HG03103 (cell line): ENCODE results near the gene TAS1R3.

Experiments used
- ATAC-seq: cut with Tn5 transposase; IDR thresholded peaks from one replicate; pipeline ENCODE4 v1.9.1; 2021; ENCODE audit warnings: low read depth; ENCODE audit not compliant: unreplicated experiment

The TAS1R3 gene

DNA sequence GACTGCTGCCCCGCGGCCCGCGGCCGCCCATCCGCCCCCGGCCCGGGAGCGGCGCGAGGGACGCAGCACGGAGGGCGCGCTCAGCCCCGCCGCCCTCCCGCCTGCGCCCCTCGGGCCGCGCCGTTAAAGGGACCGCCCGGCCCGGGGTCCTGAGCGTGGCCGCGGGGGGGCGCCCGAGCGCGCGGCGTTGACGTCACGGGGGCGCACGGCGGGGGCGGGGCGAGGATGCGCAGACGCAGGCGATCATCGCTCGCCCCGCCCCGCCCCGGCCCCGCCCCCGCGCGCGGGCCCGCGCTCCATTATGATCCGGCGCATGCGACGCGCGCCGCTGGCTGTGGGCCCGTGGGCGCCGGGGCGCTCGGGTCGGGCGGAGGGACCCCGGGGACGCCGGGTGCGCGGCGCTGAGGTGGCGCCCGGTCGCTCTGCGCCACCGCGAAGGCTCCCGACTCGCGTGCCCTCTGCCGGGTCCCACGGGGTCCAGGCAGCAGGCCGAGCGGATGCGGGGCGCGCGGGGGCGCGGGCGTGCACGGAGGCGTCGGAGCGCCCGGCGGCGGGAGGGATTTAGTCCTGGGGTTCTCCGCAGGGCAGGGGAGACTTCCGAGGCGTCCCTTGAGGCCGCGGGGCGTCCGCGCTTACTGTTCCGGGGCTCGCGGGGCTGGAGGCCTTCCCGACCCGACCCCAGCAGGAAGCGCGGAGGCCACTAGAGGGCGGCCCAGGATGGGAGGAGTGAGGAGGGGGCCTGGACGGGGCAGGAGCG lies 18.4 kb downstream of the TAS1R3 start, which contains the start of gene DVL1:
Gene DVL1 (minus strand): TSS at position 163 of the 757 bp plus-strand sequence. CDS start 353 bp downstream, outside the sequence.
- ATAC-seq, result peak; percentile 47

DNA sequence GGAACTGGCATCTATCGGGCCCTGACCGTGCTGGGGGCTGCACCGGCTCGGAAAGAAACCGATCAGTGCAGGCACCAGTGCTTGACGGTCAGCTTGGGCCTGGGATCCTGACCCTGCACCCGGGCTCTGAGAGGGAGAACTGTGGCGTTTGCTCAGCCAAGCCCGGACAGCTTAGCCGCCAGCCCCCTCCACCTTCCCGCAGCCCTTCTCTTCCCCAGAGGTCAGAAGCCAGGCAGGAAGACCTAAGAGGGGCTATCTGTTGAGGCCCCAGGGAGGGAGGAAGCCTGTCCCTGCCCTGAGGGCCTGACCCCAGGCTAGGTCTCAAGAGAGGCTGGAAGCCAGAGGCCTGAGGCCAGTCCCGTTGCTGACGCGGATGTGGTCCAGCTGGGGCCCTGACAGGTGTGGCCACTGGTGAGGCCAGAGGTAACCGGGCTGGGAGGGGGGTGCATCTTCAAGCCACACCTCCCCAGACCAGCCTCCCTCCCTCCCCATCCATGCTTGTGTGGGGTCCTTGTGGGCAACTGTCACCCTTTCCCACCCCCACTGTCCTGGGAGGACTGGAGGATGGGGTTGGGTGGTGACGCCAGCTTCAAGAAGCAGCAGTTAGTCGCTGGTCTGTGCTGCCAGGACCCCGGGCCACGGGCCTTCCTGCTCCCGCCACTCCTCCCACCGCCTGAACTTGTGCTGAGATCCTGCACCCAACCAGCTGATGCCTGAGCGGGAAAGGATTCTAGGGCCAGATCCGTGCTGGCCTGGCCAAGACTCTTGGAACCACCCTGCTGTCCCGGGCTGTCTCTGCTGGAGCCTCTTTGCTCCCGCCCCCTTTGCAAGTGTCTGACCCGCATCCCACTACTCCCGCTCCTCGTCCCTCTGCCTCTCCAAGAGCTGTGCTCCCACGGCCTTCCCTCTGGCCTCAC lies 20.7 kb downstream of the TAS1R3 start:
- no peak for ATAC-seq

DNA sequence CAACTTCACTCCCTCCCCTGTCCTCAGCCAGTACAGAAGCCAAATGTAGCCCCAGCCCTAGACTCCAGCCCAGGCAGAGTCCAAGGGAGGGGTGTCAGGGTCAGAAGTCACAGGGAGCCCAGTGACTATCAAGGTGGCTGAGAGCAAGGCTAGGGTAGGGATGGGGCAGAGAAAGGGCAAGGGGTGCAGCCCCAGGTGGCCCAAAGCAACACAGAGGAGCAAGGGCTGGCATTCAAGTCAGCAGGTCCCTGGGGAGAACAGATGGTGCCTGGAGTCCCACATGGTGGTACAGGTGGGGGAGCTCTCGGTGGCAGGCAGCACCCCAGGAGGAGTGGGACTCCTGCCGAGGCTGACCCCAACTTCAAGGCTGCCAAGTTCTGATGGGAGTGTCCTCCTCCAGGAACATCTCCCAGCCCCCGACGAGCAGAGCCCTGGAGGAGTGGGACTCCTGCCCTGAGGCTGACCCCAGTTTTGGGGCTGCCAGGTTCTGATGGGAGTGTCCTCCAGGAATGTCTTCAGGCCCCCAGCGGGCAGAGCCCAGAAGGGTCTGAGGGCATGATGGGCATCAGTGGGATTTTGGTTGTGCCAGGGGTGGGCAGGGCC lies 21.8 kb downstream of the TAS1R3 start:
- no peak for ATAC-seq

DNA sequence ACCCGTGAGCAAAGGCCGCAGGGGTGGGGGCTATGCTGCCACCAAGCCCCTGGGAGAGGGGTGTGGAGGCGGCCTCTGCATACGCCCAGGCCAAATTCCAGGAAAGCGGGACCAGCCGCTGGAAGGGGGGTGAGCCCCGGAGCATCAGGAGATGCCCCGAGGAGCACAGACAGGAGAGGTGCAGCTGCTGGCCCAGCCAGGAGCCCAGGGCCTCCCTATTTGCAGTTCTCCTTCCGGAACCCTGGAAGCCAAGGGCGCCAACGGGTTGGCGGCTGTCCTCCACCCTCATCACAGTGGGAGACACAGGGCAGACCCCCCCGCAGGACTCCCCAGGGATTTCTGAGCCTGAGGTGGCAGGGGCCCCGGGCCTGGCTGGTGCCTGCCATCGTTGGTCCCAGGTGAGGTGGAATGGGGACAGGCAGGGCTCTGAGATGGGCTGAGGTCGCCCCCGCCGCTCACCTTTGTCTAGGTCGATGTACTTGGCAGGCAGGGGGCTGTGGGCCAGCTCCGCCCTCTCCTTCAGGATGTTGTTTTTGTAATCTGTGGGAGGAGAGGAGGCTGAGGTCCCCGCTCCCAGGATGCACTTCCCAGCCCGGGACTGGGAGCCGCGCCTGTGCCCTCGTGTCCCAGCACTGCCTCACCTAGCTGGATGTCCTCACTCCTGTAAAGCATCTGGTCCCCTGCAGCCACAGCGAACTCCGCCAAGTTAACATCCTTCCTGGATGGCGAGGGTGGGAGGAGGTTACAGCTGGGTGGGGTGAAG lies 22.5 kb downstream of the TAS1R3 start:
- ATAC-seq, result no peak

DNA sequence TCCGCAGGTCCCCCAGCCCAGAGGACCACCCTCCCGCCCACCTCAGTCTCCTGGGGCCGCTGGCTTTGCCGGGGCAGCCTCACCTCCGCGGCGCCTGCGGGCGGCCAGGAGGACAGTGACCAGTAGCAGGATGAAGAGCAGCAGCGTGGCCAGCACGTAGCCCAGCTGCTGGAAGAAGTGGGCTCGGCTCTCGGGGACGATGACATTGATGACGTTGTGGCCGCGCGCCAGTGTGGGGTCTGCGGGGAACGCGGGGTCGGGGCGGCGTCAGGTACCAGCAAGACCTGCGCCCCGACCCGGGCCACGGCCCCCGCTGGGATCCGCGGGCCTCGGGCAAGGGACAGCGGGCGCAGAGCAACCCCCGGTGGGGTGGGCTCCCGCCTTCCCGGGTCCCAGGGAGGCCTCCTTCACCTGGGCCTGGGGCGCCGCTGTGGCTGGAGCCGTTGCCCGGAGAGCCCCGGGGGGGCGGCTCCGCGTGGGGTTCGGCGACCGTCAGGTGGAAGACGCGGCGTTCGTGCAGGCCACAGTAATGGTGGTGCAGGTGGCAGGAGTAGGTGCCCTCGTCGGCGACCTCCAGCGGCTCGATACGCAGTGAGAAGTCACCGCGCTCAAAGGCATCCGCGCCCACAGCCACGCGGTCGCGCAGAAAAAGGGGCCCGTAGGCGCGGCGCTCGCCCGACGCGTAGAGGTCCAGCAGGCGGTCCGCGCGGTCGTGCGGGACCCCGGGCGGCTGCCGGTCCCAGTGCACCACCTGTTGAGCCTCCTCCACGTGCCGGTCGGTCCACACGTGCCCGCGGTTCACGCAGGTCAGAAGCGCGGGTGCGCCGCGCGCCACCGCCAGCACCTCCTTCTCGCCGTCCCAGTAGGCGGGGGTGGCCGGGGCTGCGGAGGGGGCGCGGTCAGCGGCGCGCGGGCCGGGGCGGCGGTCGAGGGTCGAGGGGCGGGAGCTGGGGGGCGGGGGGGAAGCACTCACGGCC lies 23.5 kb downstream of the TAS1R3 start:
- no peak for ATAC-seq

DNA sequence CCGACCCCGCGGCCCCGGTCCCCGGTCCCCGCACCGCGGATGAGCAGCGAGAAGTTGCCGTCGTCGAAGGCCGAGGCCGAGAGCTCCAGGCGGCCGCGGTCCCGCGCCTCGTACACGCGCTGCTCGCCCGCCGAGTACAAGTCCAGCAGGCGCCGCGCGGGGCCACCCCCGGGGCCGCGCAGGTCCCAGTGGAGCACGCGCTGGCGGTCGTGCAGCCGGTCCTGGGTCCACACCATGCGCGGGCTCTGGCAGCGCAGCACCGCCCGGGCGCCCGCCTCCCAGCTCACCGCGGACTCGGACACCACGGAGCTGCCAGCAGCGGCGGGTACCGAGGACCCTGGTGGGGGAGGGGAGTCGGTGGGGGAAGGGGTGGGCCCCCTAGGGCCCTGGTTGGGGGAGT lies 24.3 kb downstream of the TAS1R3 start:
- no peak for ATAC-seq

DNA sequence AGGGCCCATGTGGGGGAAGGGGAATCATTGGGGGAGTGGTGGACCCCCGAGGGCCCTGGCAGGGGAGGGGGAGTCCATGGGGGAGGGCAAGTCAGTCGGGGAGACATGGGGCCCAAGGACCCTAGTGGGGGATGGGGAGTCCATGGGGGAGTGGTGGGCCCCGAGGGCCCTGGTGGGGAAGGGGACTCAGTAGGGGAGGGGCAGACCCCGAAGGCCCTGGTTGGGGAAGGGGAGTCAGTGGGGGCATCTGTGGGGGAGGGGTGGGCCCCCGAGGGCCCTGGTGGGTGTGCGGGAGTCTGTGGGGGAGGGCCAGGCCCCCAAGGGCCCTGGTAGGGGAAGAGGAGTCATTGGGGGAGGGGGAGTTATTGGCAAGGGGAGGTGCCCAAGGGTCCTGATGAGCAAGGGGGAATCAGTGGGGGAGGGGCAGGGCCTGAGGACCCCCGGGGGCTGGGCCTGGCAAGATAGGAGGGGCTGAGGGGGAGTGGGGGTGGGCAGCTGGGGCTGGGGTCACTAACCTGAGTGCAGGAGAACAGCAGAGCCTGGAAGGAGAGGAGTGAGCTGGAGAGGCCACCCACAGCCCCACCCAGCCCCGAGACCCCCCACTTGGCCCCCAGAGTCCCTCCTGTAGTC lies 25.2 kb downstream of the TAS1R3 start:
- ATAC-seq, result no peak

DNA sequence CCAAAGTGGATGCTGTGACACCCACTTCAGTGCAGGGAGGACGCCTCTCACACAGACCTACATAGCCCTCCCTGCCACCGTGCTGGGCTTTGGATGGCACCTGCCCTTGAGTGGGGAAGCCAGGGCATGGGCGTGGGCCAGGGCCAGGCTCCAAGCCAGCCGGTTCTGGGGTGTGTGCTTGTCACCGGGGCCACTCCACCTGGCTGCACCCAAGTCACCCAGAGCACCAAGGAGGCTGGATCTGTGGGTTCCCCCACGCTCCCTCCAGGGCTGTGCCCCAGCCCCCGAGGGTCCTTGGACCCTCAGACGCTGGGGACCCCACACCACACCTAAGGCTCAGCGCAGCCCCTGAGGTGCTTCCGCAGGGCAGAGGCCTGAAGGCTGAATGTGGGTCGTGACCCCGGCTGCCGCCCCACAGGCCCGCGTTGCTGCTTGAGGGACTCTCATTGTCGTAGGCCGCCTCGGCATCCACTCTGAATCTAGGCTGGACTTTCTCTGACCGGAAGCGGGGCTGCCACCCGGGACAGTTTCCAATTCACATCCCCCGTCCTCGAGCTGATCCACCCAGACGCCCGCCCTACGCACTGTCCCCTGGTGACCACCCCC lies 25.8 kb downstream of the TAS1R3 start:
- no peak for ATAC-seq

DNA sequence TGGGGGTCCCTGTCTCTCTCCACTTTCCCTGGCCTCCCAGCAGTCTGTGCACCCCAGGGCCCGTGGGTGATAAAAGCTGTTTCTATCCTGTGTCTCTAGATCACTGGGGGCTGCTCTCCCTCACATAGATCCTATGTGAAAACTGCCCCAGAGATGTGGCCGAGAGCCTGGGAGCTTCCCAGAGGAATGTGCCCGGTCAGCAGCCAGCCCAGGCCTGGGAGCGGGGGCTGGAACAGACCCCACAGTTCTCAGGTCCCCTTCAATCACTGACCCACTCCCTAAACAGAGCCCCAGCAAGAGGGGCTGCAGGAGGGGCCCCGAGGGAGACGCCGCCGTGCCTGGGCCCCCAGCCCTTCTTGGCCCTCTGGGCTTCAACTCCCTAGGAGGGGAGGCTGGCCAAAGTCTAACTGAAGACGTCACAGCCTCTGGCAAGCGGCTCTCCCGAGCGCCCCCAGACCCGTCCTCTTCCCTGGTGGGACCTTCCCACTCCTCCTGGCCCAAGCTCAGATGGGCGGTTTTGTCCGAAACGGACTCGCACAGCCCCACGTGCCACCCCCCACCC lies 26.9 kb downstream of the TAS1R3 start:
- no peak for ATAC-seq

DNA sequence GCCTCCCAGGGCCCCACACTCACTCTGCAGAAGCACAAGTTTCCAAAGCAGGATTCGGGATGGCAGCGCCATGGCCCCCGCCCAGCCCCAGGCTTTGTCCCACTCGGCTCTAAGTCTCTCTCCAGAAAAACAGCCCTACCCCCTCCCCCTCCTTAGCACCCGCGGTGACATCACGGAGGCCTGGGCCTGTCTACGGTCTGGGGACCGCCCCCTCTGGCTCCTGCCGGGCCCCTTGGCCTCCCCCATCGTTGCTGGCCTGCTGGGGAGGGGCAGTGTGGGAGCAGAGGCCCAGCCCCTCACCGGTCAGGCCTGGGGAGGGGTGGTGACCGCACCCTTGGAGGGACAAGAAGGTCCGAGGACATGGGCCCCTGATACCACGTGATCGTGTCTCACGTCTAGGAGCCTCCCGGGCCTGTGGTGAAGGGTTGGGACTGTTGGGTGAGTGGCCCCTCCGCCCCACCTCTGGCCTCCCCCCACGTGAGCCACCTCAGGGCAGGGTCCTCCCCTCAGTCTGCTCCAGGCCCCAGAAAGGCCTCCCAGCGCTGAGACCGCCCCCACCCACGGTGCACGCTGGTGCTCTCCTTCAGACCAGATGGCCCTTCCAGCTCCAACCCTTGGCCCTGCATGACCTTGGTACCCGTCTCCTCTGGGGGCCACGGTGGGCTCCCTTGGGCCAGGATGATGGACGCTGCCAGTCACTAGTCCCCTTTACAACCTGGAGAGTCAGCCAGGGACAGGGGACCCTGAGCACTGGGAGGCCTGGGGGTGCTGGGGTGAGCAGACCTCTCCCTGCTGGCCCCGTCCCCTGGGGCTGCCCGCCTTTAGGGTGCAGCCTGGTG lies 27.6 kb downstream of the TAS1R3 start, which contains the start of gene MXRA8:
Gene MXRA8 (minus strand): TSS at position 123 of the 839 bp plus-strand sequence. CDS start 51 bp downstream, at position 72.
- no peak for ATAC-seq

DNA sequence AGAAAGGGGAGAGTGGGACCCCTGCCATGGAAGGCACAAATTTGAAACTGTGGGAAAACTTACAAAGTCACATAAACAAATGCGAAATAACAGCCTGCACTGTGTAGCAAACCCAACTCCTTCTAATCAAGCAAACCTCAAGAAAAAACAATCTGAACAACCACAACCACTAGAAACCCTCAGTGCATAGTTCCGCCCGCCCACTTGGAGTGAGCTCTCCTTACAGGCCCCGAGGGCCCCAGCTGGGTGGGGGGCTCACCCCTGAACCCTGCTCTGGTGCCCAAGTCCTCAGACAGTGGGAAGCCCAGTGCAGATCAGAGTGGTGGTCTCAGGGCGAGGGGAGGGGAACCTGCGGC lies 28.2 kb downstream of the TAS1R3 start:
- ATAC-seq, result no peak

DNA sequence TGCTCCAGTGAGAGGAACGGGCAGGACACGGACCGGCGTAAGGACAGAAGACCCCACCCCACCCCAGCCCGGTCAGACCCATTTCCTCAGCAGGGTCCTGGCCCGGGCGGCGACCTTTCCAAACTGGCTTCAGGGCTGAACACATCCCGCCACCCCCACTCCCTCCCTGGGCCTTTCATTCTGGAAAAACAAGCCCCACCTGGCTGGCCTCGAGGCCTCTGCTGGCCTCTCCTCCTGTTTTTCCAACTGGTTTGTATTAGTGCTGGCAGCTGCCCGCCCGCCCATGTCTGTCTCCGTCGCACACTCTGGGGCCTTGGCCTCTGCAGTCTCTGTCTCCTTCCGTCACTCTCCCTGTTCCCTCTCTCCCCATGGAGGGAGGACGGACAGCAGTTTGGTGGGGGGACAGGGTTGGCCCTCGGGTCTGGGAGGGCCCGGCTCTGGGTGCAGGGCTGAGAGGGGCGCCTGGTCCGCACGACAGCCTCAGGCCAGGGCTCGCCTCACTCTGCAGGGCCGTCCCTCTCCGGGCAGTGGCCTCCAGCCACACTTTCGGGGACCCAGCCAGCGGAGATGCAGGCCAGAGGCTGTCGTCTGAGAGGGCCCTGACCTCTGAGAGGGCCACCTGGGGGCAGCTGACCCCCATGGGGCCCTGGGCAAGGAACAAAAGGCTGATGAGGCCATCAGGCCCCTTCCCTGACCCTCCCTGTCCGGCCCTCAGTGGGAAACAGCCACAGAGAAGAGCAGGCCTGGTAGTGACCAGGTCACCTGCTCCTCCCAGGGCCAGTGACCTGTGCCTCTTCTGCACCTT lies 28.8 kb downstream of the TAS1R3 start:
- no peak for ATAC-seq

DNA sequence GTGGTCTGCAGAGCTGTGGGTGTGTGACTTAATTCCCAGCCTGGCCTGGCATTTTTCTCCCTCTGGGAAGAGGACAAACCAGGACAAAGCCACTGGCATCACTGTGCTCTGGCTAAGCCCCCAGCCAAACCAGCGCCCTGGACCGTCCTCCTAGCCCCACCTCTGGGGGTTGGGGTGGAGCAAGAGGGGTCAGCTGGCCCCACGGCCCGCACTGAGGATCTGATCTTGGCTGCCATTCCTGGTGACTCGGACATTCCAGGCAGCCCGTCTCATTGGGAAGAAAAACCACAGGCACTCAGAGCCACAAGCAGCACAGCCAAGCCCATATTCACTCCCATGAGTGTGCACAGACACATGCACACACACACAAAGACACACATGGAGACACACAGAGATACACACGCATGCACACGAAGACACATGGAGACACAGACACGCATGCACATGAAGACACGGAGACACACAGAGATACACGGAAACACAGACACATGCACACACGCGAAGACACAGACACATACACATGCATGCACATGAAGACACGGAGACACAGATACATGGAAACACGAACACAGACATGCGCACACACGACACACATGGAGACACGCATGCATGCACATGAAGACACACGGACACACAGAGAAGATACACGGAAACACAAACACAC lies 29.6 kb downstream of the TAS1R3 start:
- no peak for ATAC-seq

DNA sequence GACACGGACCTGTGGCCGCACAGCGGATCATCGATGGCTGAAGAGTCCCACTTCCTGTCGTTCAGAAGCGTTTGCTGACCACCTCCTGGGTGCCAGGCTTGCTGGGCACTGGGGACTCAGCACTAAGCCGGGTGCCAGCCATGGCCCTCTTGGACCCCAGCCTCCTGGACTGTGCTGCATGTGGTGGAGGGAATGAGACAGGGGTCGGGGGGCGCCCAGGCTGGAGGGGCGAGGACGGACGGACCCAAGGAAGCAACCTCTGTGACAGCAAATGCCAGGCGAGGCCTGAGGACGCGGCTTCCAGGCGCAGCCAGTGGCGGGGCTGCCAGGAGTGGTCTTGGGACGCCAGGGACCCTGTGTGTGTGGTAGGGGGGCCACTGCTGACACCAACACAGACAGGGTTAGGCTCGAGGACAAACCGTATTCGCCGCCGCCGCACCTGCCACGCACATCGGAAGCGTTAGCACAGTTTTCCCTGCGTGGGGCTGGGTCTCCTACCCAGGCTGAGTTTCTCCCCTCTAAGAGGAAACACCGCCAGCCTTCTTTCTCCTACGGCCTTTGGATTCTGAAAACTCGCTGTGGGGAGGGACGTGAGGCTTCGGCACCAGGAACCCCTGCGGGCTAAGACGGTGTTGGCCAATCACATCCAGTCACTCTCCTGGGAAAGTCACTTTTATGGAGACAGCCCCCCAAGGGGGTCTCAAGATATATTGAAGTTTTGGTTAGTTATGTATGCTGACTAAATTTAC lies 30.3 kb downstream of the TAS1R3 start:
- ATAC-seq, result no peak

DNA sequence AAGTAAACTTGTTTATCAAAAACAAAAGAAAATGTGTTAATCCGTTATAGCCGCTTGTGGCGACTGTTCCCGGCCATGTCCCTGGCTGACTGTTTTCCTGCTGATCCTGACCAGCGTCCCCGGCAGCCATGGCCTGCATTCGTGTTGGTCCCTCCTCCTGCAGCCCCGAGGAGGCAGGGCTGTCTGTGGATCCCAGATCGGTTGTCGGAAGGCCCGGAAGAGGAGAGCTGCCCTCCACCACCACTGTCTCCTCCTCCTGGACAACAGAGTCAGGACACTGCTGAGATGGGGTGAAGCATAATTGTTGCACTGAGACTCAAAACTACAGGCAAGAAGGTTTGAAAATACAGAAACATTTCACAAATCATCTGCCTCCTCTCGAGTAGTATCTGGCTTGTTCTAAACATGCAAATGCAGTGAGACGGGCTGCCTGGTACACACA lies 30.9 kb downstream of the TAS1R3 start:
- ATAC-seq, result no peak
